GM19240 (cell line): ENCODE measurements around the gene CCDC110.
A peak's percentile ranks its signal among the peaks of the same experiment; 100 is the strongest.
"Not testable (repeated sequence)": the region's sequence is repeated elsewhere in the genome, so short reads cannot be mapped to it uniquely, and the experiment has no call there.

Experiments used
- DNase-seq: peaks from one replicate; pipeline ENCODE4 v3.0.0; 2011; ENCODE audit warnings: low spot score; ENCODE audit not compliant: insufficient read length

CCDC110 gene

DNA sequence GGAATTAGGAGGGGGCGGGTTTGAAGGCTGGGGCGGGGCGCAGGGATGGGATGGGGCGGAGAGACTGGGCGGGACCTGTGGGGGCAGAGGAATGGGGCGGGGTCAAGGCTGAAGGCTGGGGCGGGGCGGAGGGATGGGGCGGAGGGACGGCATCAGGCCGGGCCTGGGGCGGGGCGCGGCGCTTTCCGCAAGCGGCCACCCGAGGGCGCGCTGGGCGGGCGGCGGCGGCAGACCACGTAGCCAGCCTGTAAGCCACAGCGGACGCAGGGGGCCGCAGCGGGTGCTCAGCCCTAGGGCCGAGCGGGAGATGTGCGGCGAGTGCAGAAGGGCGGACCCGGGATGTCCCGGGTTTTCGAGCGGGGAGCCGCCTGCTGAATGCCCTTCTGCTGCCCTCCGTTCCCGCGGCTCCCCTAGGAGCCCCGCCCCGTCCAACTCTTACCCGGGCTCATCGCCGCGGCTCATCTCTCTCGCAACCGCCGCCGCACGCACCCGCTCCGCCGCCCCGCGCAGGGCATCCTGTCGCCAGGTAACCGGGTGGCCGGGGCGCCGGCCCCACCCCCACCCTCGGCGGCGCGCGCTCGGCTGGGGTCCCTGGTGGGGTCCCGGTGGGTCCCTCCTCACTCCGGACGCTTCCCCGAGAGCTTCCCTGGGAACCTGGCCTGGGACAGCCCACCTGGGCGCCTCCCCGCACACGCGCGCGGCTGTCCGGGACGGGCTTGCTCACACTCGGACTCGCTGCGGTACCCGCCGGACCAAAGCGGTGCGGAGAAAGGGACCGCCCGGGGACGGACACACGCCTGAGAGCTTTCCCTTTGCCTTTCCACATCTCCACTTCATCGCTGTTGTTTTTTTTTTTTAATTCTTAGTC is at the start of gene CCDC110:
TSS of gene CCDC110 (minus strand) at position 499 of the 868 bp plus-strand sequence. CDS start at position 449, 50 bp downstream.
- peak; percentile 69 for DNase-seq

DNA sequence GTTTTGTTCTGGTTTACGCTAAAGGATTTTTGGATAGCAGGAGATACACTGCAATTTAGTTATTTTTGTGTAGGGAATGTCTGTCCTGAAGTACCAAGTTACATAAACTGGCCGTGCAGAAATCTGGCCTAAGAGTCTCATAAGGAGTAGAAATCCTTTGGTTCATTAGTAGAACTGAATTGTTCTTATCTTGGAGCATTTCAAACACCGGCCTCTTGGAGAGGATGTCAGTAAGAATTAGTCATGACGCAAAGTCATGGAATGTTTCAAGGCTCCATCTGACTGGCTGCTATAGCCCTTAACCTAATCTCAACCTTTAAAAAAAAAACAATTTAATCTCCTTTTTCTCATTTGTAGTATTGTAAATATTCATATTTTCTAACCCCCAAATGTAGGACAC is 48.6 kb upstream of the CCDC110 start:
- no peak for DNase-seq

DNA sequence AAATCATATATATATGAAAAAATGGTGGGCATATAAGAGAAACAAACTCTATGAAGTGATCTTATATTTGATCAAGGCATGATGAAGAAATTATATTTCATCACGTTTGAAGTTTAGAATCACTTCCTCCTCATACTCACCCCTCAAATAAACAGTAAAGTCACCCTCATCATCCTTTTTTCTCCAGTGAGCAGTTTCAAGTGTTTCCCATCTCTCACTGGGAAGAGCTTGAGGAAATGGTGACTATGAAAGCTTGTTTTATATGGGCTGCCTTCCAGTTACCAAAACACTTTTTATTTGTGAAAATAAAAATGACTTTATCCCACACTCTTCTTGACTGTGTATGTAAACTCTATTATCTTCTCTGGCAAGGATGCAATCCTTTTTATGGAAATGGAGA is 47.0 kb upstream of the CCDC110 start:
- no peak for DNase-seq

DNA sequence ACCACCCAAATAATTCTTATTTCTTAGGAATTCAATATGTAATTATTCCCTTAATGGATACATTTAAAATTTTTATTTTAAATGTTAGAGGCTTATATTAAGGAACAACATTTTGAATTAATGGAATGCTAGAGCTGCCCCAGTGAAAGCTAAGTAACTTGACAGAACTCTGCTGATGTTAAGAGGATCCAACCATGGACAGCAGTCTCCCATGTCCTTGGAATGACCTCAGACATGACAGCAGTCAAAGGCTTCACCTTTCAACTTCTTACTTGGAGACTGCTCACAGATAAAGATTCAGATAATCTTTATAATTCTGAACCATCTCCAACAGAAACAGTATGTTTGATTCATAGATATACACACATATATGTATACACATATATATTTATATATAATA is 46.5 kb upstream of the CCDC110 start:
- no peak for DNase-seq

DNA sequence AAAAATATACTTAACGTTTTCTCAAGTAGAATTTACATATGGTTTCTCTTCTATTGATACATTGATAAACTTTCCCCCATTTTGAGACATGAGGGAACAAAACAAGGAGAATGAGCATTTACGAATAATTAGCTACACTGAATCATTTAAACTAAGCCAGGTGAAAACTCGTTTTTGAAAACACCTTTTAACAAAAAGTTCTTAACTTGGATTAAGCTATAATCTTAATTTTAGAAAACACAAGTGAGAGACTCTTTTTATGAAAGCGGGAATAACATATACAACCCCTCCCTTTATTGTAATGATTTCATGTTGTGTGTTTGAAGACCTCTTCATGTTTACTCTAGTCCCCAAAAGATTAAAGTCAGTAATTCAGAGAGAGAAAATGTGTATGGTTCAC is 43.7 kb upstream of the CCDC110 start:
- DNase-seq, result no peak

DNA sequence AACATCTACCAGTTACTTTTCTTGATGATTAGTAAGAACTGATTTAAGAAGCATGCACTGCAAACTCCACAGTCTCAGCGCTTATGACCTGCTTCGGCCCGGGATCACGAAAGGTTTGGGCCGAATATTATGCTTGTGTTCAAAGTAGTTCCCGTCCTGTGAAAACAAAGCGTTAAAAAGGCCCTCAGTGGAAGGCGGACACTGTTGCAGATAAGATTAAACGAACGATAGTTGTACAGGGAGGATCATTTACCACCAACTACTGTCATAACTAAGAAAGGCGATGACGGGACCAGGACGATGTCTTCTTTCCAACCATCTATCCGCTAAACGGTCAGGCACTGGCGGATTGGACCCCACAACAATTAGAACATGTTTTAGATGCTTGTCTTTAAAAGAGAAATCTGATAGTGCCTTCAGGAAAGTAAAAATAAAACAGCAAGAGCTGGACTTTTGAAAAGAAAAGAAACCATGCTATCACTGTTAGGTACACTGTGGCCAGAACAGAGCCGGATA is 42.7 kb upstream of the CCDC110 start:
- DNase-seq, result no peak

DNA sequence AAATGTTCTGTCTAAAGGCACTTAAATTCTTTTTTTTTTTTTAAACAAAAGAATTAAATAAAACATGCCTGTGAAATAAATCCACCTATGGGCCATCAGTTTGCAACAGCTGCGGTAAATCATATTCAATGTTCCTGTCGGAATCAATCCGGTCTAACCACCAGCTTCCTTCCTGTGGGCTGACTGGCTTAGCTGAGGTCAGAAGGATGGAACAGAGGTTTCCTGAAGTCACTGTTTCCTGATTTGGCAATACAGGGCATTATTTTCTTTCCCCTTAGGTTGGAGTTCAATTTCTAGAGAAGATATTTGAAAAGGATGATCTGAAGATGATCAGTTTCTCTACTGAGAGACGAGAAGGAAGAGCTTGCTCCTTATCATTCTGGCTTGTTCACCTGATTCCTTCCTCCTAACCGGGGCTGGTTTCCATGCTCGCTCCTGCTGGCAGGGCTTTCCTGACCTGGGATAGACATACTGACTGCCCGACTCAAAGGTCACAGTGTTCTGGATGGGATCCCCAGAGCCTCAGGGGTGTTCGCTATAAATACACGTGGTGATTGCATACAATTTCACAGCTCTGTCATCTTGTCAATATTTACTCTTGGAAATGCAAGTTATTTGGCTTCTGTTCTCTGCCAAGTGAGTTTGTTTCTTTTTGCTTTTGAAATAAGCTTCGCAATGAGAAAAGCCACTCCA is 42.1 kb upstream of the CCDC110 start:
- no peak for DNase-seq

DNA sequence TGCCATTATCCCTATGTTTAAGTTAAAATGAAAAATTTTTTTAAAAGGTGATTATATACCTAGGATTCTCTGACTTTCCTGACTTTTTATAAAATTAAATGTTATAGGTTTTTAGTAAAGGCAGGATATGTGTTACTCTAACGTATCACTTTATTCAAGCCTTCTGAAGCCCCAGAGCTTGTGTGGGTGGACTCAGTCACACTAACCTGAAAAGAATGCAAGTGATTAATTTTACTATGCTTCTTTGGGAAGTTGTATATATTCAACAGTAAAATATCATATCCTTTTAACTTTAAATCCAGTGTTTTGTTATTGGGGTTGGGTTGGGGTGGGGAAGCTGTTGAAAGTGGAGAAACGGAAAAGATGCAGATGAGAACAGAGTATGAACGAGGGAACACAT is 41.0 kb upstream of the CCDC110 start:
- no peak for DNase-seq

DNA sequence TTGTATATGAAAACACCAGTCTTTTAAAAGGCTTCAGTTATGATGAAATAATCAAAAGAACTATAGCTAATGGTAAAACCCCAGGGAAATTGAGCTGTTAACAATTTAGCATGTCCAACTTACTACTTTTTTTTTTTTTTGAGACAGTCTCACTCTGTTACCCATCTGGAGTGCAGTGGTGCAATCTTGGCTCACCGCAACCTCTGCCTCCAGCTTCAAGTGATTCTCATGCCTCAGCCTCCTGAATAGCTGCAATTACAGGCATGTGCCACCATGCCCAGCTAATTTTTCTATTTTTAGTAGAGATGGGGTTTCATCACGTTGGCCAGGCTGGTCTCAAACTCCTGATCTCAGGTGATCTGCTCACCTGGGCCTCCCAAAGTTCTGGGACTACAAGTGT is 39.7 kb upstream of the CCDC110 start:
- not testable (repeated sequence) for DNase-seq

DNA sequence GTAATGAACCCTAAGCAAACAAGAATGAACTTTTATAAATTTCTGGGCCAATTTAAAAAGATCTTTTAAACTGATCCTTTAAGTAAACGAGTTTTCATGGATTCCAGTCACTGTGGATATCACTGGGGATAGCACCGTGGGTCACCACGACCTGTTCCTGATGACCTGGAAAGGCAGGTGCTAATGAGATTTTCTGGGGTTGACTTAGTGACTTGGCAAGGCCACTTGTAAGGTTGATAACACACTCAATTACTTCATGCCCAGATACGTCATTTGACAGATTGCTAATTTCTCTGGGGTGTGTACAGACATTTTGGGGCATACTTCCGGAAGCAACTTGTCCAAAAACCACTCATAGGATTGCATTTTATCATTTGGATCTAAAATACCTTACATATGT is 39.3 kb upstream of the CCDC110 start:
- DNase-seq, result no peak

DNA sequence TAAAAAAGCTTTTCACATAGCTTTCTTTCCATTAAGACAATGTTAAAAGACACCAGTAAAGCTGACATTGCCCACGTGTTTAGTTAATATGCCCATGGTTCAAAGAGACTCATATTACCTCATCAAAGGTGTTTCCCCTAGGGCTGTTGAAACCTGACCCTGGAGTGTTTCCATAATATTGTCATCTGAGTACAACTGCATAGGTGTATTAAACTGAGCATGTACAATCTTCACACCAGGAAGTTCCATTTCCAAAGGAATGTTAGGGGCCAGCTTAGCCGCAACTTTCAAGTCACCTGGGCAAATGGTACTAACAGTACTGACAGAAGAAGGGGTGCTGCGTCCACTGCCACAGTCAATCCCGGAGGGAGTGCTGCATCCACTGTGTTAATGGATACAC is 36.6 kb upstream of the CCDC110 start:
- DNase-seq, result no peak

DNA sequence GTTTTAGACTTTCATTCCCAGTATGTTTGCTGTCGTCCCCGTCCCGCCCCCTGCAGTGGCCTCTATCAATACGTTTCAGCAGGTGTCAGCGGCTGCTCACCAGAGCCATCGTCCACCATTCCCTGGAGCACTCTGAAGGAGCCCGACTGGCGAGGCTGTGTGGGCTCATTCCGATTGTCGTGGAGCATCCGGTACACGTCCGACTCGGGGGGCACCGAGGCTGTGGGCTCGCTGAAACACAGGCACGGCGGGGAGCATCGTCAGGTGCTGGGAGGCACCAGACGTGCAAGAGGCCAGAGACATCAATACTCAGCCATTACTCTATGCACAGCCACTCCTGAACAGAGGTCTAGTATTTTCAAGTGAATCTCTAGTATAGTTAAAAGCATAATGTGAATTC is 34.9 kb upstream of the CCDC110 start:
- no peak for DNase-seq

DNA sequence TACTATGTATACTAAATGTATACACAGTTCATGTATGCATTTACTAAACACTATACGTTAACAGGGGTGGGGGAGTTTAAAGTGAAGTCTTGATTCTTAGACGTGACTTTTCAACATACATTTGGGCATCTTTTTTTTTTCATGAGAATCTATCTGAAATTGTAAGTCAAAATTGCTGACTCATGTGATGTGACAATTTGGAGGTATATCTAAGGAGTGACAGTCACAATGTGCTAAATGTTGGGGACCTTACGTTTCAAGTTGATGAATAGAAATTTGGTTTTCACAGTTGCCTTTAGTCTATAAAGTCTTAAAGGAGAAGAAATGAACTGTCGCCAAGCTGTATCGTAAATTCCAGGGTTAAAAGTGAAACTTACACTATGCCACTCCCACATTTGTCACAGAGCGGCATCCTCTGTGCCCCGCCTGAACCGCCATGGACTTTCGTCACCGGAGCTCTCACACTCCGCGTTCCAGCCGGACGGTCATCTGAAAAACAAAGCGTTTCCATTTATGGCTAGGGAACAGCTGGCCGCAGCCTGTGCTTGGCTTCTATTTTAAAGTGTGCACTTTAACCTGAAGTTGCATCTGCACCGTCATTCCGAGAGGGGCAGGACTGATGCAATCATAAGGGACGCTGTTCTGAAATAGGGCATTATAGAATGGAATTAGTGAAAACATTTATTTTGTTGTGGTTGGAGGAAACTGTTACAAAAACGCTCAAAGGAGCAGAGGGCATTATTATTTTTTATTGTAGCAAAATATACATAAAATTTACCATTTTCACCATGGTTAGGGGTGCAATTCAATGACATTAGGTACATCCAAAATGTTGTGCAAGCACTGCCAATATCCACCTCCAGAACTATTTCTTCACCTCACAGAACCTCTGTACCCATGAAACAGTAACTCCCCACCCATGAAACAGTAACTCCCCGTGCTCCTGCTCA is 32.8 kb upstream of the CCDC110 start:
- DNase-seq, result no peak

DNA sequence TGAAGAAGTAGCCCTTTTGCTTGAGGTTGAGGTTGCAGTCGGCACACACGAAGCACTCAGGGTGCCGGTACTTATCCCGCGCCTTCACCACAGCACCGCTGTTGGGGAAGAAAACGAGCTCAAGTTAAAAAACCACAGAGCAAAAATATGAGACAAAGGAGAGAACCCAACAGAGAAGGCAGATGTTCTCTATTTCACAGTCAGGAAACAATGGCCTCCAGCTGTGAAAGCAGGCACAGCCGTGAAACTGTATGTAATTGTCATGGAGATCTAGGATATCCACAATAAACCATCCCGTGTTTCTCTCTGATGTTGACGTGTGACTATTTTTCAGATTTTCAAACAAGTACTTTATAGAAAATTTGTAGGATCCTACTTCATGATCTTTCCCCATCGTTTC is 30.9 kb upstream of the CCDC110 start:
- no peak for DNase-seq

DNA sequence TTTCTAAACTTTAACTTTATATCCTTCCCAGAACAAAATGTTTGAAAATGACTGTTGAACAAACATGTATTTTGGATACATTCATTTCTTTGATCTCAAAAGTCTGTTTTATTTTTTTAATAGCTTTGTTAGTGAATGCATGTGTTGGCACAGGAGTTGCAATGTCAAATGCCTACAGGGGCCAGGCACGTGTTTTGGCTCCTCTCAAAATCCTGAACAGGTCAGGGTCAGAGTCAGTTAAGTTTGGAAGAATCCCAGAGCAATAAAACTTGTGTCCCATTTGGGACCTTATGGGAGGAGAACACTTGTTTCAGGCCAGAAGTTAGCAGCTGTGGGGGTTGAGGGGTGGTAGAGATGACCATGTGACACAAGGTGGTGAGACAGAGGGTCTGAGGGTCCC is 29.0 kb upstream of the CCDC110 start:
- DNase-seq, result no peak

DNA sequence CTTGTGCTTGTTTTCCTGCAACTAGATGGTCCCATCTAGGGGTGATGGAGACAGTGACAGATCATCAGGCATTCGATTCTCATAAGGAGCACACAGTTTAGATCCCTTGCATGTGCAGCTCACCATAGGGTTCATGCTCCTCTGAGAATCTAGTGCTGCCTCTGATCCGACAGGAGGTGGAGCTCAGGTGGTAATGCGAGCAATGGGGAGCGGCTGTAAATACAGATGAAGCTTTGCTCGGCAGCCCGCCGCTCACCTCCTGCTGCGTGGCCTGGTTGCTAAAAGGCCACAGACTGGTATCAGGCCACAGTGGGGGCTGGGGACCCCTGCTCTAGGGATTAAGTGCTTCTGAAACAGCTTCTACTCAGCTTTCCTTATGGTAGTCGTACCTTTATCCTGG is 28.5 kb upstream of the CCDC110 start:
- DNase-seq, result no peak

DNA sequence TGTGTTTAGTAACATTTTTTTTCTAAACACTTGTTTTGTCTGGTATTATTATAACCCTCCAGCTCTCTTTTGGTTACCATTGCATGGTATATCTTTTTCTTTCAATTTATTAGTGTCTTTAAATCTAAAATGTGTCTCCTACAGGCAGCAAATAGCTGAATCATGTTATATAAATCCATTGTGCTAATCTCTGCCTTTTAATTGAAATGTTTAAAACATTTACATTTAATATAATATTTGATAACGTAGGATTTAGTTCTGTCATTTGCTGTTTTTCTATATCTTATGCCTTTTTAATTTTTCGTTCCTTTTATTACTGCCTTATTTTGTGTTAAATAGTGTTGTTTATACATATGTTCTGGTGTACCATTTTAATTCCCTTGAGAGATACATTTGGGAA is 17.1 kb upstream of the CCDC110 start:
- no peak for DNase-seq

DNA sequence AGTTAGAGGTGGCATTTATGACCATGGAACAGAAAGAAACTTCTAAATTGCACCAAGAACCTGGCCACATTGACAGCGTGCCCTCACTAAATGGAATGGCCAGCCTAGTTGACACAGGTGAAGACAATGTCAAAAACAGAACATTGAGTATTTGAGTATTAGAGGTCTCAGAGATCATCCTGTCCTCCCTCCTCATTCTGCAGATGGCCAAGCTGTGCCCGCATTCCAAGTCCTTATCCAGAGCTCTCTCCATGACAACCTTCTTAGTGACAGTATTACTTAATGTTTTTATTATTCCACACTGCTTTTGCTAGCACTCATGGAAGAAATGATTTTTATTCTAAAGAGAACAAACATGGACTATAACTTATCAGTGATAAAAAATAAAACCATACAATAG is 9.9 kb upstream of the CCDC110 start:
- no peak for DNase-seq

DNA sequence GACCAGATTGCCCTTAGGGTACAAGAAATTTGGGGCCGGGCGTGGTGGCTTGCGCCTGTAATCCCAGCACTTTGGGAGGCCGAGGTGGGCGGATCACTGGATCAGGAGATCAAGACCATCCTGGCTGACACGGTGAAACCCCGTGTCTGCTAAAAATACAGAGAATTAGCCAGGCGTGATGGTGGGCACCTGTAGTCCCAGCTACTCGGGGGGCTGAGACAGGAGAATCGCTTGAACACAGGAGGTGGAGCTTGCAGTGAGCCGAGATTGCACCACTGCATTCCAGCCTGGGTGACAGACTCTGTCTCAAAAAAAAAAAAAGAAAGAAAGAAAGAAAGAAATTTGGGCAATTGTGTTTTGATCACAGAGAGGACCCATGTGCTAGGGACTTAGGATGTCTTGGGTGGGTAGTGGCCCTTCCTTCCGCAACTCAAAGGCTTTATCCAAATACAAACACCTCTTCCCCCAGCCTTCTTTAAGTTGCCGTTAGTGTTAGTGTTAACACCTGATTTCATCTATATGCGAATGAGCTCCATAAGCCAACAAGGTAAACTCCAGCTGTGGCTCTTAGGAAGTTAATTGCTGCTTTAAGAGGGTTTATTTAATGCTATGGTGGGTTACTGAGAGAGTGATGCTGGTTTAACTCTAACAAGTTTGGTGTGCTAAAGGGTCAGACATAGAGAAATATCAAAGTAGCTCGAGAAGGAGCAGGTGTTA is 8.6 kb upstream of the CCDC110 start:
- DNase-seq, result no peak

DNA sequence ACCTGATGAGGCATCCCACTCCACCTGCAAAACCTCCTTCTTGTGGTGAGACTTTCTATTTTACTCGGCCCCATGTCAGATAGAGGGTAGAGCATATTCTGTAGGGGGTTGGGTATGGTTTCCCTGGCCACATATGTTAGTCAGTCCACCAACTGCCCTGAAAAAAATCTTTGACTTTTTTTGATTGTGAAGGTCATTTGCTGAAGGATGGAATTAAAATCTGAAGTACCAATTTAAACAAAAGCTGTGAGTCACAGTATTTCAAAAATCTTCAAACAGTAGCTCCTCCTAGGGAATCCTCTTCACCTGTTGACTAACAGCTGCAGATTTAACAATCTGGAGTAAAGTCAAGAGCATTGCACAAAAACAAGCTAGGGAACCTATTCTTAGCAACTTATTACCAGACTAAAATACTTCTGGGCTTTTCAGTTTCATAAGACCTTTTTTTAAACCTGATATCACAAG is 8.0 kb upstream of the CCDC110 start:
- DNase-seq, result peak; percentile 28

DNA sequence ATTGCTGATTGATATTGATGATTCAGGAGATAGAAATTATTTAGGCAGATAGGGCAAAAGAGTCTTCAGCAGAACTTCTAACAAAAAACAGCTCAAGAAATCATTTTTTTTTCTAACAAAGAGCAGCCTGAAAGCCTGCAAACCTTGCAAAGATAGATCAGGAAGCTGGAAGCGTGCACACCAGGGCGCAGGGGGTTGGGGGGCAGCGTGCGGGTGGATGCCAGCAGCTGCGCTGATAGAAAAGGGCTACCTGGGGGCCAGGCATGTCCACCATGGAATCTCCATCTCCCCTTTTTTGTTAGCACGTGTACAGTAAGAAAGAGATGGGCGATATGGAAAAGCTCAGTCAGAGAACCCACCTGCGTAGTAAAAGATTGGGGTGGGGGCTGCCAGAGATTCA is 1.7 kb upstream of the CCDC110 start:
- no peak for DNase-seq
